Limb (tissue), 2 donors: ENCODE measurements around the gene SPDYE1.

Experiments
- DNase-seq, 2 donors: peaks; one replicate each; pipeline ENCODE4 v3.0.0-alpha.2; 2016; ENCODE audit errors: extremely low spot score in 2 of 2

SPDYE1 gene

DNA sequence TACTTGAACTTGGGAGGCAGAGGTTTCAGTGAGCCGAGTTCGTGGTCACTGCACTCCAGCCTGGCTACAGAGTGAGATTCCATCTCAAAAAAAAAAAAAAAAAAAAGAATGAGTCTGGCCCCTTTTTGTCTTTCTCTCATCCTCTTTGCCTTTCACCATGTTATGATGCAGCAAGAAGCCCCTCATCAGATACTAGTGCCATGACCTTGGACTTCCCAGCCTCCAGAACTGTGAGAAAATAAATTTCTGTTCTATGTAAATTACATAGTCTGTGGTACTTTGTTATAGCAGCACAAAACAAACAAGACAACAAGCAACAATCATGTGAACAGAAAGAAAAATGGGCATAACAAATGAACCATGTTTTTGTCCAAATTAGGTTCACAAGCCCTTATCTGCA lies 44.5 kb downstream of the SPDYE1 start:
- no peak for DNase-seq

DNA sequence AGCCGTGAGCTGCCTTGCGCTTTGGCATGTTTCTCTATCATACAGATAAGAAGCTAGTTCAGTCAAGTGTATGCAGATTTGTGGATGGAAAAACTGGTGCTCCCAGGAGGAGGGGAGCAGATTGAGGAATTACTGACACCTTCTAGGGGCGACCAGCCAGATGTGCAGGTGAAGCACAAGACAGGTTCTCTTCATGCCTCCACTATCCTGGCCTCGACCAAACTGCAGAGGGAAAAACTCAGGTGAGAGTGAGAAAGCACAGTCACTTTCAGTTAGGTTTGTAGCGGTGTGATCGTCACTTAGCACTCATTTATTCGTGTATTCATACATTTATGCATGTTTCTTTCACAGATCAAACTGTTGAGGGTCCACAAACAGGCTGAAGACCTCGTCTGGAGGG lies 46.2 kb downstream of the SPDYE1 start:
- no peak for DNase-seq

DNA sequence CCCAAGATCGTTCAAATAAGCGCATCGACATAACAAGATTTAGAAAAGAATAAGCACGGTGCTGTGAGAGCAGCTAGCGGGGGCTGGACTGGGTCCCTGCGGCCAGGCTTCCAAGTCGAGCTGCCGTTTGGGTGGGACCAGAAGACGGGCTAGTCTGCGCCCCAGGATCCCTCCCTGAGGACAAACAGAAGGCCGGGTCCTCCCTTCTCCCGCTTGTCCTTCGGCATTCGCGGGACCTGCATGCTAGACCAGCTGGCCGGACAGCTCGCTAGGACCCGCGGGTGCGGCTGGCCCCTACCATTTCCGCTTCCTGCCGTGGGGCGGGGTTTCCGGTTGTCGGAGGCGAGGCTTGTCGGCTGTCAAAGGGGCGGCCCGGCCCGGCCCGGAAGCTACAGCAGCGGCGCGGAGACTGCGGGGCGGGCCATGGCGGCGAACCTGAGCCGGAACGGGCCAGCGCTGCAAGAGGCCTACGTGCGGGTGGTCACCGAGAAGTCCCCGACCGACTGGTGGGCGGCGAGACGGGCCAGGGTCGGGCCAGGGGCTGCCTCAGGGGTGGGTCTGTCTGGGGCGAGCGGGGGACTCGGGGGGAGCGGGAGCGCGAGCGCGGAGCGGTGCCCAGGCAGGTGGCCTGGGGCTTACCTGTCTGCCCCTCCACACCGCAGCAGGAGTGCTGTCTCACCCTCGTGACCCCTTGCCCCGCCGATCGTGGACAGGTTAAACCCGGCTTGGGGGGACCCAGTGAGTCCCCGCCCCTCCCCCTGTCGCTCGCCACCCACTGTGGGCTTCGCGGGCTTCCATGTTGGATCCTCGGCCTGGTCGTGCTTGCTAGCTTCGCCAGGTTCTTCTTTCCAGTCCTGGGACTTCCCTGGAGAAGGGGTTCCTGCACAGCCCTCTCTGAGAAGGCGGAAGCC lies 46.9 kb downstream of the SPDYE1 start, which contains the start of gene DBNL:
TSS of gene DBNL (plus strand) at position 388 of the 911 bp plus-strand sequence. CDS start at position 424, 36 bp downstream.
- peak; percentile 85 to 94 for DNase-seq

DNA sequence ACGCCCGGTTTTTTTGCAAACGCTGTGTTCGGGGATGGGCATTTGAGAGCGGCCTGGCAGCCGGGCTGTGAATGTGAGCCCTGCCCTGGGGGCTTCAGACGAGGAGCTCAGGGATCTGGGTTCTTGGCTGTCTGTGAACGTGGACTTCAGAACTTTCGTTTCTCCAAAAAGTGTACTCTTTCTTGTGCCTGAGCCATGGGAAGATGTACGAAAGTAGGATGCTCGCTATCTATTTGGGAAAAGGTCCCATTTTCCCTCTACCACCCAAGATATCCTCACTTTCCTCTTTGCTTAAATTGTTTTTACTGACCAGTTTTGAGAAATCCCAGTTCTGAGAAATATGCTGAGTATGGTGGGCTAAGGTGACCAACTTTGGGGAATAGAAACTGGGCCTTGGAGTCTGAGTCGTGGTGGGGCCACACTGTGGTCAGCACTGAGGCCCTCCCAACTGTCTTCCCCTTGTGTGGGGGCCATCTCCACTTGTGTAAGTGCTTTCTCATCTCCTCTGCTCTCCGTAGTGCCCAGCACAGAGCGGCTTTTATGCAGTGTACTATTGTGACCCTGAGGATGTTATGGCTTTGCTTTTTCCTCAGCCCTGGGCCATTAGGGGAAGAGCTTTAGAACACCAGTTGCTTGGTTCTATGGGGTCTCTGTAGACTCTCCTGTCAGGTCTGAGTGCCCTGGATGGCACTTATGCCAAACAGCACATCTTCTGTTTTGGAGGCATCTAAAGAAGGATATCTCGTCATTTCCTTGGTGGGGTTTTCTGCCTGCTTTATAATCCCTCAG lies 47.7 kb downstream of the SPDYE1 start:
- DNase-seq: no peak

DNA sequence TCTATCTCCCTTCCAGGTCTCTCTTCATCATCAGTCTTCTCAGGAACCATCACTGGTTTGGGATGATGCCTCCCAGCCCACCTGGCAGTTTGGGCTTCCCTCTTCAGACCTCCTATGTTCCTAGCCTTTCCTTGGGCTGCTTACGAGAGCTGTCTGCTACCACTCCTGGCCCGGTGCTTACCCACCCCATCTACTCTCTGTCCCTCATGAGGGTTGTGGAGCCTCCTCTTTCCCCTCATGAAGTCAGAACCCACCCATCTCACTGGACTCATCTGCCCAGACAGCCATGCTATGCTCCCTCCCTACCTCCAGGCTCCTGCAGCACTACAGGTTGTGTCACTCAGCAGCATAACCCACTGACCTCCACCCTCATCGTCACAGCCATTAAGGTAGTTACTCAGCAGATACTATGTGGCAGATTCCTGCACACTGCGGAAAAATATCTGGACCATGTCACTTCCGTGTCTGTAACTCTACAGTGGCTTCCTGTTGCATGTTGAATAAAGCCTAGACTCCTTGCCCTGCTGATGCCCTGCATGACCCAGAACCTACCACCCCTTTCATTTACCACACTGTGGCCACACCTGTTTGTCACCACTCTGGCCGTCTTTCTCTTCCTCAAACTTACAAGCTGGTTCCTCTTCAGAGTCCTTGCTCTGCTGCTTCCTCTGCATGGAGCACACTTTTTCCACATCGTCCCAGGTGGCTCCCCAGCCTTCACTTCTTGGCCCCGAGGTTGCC lies 48.8 kb downstream of the SPDYE1 start:
- no peak for DNase-seq

DNA sequence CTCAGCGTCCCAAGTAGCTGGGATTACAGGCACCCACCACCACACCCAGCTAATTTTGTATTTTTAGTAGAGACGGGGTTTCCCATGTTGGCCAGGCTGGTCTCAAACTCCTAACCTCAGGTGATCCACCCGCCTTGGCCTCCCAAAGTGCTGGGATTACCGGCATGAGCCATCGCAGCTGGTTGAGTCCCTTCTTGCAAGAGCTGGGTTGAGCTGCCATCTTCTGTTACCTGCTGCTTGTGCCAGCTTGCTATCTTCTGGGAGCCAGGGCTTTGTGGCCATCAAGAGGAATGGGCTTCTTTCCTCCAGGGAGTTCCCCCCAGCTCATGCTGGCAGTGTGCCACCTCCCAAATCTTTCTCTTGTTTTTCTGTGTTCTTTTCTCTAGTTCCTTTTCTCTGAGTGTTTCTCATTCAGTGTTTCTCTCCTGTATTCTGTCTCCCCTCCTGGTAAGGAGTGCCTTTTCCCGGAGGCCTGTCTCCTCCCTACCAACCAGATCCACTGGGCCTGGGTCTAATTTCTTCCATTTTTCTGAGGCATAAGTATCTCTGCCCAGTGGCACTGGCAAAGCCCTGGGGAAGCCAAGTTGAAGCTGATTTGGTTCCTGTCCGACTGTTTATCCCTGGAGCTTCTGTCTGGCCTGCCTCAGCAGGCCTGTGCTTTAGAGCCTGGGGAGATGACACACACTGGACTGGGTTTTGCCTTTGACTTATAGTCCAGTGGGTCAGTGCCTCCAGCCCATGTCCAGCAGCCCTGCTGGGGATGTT lies 50.5 kb downstream of the SPDYE1 start:
- DNase-seq: no peak

DNA sequence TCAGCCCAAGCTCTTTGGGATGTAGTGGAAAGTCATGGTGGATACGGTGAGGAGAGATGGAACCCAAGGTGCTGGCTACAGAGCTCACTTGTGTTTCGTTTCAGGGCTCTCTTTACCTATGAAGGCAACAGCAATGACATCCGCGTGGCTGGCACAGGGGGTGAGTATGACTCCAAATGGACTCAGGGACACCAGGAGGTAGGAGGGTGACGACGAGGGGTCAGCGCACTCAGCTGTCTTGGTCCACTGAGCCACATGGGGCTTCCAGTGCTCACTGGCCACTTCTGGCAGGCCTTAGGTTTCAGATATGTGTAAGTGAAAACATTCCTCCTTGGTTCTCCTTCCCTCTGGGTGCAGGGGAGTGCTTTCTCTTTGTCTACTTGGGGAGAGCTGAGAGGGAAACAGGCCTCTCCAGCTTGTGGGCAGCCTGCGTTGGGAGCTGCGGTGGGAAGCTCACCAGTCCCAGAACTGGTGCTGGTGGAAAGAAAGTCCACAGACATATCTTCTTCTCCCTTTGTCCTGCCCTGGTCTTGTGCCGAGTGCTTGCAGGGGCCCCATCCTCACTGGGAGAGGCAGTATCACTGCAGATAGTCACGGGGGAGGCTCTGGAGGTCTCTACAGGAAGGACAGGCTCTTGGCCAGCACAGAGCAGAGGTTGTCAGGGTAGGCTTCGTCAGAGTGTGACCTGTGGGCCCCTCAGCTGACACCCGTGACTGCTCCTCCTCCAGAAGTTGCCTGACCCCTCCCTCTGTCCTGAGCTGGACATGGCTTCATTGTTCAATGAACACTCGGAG lies 52.6 kb downstream of the SPDYE1 start:
- peak in 1 of 2 donors; percentile 13 for DNase-seq

DNA sequence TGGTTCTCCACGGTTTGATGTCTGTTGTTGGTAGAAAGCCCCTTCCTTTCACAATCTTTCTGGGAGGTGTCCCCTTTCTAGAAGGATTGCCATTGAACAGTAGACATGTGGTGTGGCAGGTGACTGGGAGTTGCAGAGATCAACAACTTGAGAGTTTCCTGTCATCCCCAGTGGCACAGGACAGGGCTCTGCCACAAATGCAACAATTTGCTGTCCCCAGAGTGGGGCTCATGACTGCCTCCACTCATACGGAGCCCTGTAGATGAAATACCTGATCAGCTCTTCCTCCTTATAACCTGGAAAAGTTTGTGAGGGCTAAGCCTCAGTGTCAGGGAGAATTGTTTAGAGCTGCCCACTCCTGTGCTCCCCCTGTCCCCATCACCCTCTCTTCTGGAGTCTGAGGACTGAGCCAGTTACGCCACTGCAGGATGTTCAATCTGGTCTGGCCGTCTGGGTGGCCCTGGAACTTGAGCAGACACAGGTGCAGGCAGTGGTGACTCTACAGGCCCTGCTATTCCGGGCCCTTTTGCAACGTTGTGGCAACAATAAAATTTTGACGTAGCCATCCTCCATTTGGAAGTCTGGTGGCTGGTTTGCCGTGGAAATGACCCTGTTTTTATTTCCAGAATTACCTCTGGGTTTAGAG lies 53.3 kb downstream of the SPDYE1 start:
- DNase-seq: no peak

DNA sequence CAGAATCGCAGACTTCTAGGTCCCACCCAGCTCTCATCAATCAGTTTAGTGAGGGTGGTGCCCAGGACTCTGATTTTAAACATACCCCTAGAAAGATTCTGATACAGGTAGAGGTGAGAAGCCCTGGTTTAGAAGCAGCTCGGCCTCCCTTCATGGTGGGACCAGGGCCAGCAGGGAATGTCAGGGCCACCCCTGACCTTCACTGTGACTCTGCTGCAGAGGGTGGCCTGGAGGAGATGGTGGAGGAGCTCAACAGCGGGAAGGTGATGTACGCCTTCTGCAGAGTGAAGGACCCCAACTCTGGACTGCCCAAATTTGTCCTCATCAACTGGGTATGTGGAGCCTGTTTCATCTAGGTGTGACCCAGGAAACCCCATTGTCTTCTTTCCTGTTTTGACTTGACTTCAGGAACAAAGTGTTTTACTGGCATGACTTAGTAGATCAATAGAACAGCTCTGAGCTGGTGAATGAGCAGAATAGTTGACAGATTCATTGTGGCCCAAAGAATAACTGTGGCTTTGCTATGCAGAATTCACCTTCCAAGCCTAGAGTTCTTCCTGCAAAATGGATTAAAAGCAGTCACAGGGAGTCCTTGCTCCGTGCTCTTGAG lies 54.0 kb downstream of the SPDYE1 start:
- no peak for DNase-seq

DNA sequence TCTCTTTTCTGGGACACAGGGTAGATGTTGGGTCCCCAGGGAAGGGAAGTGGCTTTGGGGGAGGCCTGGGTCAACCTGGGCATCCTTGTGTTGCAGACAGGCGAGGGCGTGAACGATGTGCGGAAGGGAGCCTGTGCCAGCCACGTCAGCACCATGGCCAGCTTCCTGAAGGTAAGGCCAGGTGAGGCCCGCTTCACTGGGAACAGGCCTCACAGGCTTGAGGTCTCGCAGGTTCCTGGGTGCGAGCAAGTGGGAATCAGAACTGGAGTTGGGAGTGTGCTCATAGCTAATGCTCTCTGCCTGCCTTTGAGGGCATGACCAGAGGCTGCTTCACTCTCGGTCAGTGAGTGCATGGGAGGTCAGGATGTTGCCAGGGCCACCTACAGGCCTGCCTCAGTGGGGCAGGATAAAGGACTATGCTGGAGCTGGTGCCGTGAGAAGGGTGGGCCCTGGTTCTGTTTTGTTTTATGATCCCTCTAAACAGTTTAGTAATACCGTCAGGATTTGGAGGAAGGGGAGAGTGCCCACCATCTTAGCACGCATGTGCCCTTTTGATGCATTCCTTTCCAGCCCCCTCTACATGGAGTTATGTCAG lies 55.2 kb downstream of the SPDYE1 start:
- DNase-seq: peak in 1 of 2 donors; percentile 17

DNA sequence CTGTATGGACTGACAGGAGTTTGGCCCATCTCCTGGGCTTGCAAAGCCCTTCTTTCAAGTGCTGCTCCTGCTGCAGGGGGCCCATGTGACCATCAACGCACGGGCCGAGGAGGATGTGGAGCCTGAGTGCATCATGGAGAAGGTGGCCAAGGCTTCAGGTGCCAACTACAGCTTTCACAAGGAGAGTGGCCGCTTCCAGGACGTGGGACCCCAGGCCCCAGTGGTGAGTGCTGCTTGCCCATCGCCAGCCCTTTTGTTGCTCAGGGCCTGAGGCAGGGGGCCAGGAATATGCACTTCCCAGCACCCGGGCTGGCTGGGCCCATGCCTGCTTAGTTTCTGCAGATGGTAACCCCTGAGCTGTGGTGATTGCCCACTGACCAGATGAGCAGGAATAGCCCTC lies 59.0 kb downstream of the SPDYE1 start:
- DNase-seq: peak in 1 of 2 donors; percentile 26

DNA sequence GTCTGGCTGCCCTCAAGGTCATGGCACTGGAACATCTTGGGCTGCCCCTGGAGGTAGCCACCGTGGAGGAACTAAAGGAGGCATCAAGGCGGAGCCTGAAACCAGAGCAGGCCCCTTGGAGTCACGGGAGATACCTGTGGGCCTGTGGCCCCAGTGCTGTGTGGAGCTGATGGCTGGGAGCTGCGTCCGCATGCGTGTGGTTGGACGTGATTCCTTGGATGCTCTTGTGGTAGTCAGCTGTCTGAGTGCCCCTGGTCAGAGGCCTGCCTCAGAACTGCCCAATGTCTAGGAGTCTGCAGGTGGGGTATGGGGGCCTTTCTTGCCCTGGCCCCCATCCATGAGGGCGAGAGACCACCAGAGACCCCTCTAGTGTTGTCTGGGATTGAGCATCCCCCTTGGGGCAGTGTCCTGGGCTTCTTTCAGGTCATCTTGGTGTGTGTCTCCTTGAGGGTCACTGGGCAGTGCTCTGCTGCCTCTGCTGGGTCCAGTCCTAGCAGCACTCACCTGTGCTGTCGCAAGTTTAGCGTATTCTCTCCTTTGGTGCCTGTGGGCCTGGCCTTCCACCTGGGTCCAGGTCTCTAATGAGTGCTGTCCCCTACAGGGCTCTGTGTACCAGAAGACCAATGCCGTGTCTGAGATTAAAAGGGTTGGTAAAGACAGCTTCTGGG lies 59.6 kb downstream of the SPDYE1 start:
- DNase-seq: no peak

DNA sequence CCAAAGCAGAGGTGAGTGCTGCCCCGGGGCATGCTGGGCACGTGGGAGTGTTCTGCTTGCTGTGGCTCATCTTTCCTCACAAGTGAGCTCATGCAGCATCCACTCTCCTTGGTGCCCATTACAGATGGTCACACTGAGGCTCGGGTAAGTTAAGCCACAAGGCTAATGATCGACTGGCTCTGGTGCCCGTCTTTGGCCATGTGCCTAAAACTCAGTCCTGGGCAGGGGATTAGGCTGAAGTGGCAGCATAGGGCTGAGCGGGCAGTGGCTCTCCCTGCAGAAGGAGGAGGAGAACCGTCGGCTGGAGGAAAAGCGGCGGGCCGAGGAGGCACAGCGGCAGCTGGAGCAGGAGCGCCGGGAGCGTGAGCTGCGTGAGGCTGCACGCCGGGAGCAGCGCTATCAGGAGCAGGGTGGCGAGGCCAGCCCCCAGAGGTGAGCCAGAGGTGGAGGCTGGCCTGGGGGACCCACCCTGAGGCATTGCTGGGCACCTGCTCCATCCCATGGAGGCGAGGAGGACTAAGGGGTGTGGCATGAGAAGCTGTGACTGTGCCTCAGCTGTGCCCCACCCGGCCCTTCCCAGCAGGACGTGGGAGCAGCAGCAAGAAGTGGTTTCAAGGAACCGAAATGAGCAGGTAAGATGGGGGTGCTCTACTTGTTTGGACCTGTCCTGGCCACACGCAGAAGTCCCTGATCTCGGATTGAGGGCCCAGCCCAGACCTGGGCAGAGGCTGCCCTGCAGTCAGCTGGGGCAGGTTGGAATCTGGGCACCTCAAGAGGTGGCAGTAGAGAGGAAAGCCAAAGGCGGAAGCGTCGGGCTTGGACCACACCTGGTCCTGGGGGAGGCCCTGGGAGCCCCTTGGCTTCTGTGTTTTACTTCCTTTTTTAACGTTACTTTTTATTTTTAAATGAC lies 60.4 kb downstream of the SPDYE1 start:
- DNase-seq: no peak

DNA sequence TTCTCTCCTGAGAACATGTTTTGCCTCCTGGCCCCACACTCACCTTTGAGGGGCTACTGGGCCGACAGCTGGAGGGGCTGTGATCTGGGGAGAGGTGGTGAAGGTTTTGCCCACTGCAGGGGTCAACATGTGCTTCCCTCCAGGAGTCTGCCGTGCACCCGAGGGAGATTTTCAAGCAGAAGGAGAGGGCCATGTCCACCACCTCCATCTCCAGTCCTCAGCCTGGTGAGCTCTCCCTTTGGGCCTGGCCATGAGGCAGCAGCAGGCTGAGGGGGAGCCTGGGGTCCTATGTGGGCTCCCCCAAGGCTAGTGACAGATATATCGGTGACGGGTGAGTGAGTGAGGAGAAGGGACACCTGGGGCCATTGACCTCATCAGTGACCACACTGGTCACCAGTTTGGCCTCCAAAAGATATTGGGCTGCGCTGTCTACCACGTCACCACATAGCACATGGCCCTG lies 61.1 kb downstream of the SPDYE1 start:
- peak in 1 of 2 donors; percentile 6 for DNase-seq

DNA sequence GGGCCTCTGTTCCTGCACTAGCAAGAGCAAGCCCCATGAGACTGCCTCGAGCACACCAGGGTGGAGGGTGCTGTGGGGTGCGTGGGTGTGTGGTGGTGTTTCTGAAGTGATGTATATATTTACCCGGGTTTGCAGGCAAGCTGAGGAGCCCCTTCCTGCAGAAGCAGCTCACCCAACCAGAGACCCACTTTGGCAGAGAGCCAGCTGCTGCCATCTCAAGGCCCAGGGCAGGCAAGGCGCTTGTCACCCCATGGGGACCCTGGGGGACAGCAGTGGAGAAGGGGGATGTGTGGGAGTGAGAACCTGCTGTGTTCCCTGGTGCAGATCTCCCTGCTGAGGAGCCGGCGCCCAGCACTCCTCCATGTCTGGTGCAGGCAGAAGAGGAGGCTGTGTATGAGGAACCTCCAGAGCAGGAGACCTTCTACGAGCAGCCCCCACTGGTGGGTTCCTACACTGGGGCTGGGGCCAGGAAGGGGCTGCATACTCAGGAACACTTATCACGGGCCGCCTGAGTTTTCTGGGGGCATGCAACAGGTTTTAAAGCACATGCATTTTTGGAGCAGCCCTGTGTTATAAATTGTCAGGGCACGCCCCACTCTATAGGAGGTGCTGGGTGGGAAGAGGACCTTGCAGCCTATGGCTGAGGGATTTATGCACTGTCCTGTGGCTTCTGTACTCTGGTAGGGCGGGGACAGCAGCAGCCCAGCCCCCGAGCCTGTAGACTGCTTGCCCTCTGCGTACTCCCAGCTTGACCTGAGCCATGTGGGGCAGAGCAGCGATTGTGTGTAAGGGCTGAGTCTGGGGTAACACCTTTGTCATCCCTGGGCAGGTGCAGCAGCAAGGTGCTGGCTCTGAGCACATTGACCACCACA lies 61.8 kb downstream of the SPDYE1 start:
- no peak for DNase-seq
